ENCODE data around the gene GAB2.

- TF ChIP-seq POLR2AphosphoS5 (IDR thresholded peaks at IDR 0.05) (no peak), CTCF (IDR thresholded peaks at IDR 0.05) (no peak)
Observed at GRCh38 chr11:78408619-78409018, 9.0 kb downstream of the GAB2 start.
